ENCODE results near the gene CYP3A5.
"Not testable (repeated sequence)": the region's sequence is repeated elsewhere in the genome, so short reads cannot be mapped to it uniquely, and the experiment has no call there.

The CYP3A5 gene

GRCh38 chr7:99693427-99694200 lies 13.8 kb upstream of the CYP3A5 start:
- no peak overlapping the region for H3K4me3 ChIP-seq (ENCODE audit: low read length)

GRCh38 chr7:99693100-99693426 lies 13.3 kb upstream of the CYP3A5 start:
- DNase-seq (ENCODE audit: low read depth), result no peak
- H3K4me3 ChIP-seq (ENCODE audit: low read length), result no peak overlapping the region
- no peak for TF ChIP-seq CTCF (conservative IDR thresholded peaks at IDR 0.05; ENCODE audit: low read depth, low read length)

More at GRCh38 chr7:99693427-99694200, 13.8 kb upstream of the CYP3A5 start:
- no peak for DNase-seq (ENCODE audit: low read depth)
- TF ChIP-seq CTCF (conservative IDR thresholded peaks at IDR 0.05; ENCODE audit: low read depth, low read length), result no peak

GRCh38 chr7:99692563-99692962 lies 12.8 kb upstream of the CYP3A5 start:
- DNase-seq (ENCODE audit: low read depth); H3K4me3 ChIP-seq (ENCODE audit: low read length): not testable (repeated sequence)

- not testable (repeated sequence) for H3K4me3 ChIP-seq (ENCODE audit: low read length); DNase-seq (ENCODE audit: low read depth)
Observed at GRCh38 chr7:99691658-99692057, 11.9 kb upstream of the CYP3A5 start.

GRCh38 chr7:99690918-99691317 lies 11.1 kb upstream of the CYP3A5 start:
- H3K4me3 ChIP-seq (ENCODE audit: low read length); DNase-seq (ENCODE audit: low read depth): not testable (repeated sequence)

- not testable (repeated sequence) for H3K4me3 ChIP-seq (ENCODE audit: low read length); DNase-seq (ENCODE audit: low read depth)
Observed at GRCh38 chr7:99685871-99686608, 6.2 kb upstream of the CYP3A5 start.

- TF ChIP-seq CTCF (conservative IDR thresholded peaks at IDR 0.05; ENCODE audit: low read depth, low read length), result no peak
- no peak overlapping the region for H3K4me3 ChIP-seq (ENCODE audit: low read length)
- no peak for DNase-seq (ENCODE audit: low read depth)
Observed at GRCh38 chr7:99685129-99685758, 5.4 kb upstream of the CYP3A5 start.

GRCh38 chr7:99679032-99679399 lies 780 bp downstream of the CYP3A5 start:
- DNase-seq (ENCODE audit: low read depth), result no peak
- TF ChIP-seq CTCF (conservative IDR thresholded peaks at IDR 0.05; ENCODE audit: low read depth, low read length), result no peak
- H3K4me3 ChIP-seq (ENCODE audit: low read length), result no peak overlapping the region

- no peak for TF ChIP-seq CTCF (conservative IDR thresholded peaks at IDR 0.05; ENCODE audit: low read depth, low read length)
- no peak for DNase-seq (ENCODE audit: low read depth)
- H3K4me3 ChIP-seq (ENCODE audit: low read length), result no peak overlapping the region
Observed at GRCh38 chr7:99677648-99678045, 2.1 kb downstream of the CYP3A5 start.

Data from retinal pigment epithelial cell (primary cell).